Gastroesophageal sphincter (tissue), 3 donors: ENCODE results near the gene LENEP.

Source experiments
- CTCF ChIP-seq, 4 experiments: fragments of 200-600 bp in 2 of 4; fragments of 450-650 bp in 2 of 4; sonication (generic) in 1 of 4; IDR thresholded peaks; one replicate each; pipeline ENCODE4 v1.5.1; 2017 to 2019; ENCODE audit warnings: antibody characterized with exemption in 4 of 4, mild to moderate bottlenecking in 2 of 4, moderate library complexity in 2 of 4
- EP300 ChIP-seq: sonication (generic); formaldehyde crosslinking; IDR thresholded peaks from one replicate; pipeline ENCODE4 v1.6.1; 2017; ENCODE audit warnings: antibody characterized with exemption, mild to moderate bottlenecking
- POLR2A ChIP-seq, 2 donors: fragments of 450-650 bp; IDR thresholded peaks; one replicate each; pipeline ENCODE4 v1.6.1; 2017; ENCODE audit warnings: antibody characterized with exemption in 2 of 2, mild to moderate bottlenecking in 2 of 2, moderate library complexity in 1 of 2
- POLR2AphosphoS5 ChIP-seq: sonication (generic); formaldehyde crosslinking; IDR thresholded peaks from one replicate; pipeline ENCODE4 v1.6.1; 2017; ENCODE audit warnings: antibody characterized with exemption

- TF ChIP-seq CTCF (IDR thresholded peaks at IDR 0.05) (no peak), EP300 (no peak), POLR2AphosphoS5 (no peak), POLR2A (IDR thresholded peaks at IDR 0.05) (no peak)
These were observed 7.0 kb downstream of the LENEP start for GRCh38 chr1:155000411-155000725.
